Muscle layer of duodenum (tissue), 2 donors: ENCODE results near the gene AKT2.
"Not testable (repeated sequence)": the region's sequence is repeated elsewhere in the genome, so short reads cannot be mapped to it uniquely, and the experiment has no call there.

Source experiments
- H3K27ac ChIP-seq: one replicate; pipeline ENCODE4 v1.7.0; 2013; ENCODE audit warnings: mild to moderate bottlenecking, low read length
- H3K27me3 ChIP-seq: one replicate; pipeline ENCODE4 v1.7.0; 2013; ENCODE audit warnings: low read depth, mild to moderate bottlenecking, control low read depth, low read length
- H3K36me3 ChIP-seq, 2 donors: one replicate each; pipeline ENCODE4 v1.7.0; 2013; ENCODE audit warnings: low read length in 2 of 2, control low read depth in 1 of 2, mild to moderate bottlenecking in 1 of 2; ENCODE audit not compliant: insufficient read depth in 2 of 2, control insufficient read depth in 1 of 2
- H3K4me1 ChIP-seq, 2 donors: one replicate each; pipeline ENCODE4 v1.7.0; 2013; ENCODE audit warnings: low read length in 2 of 2, mild to moderate bottlenecking in 2 of 2, control low read depth in 1 of 2, moderate library complexity in 1 of 2; ENCODE audit not compliant: insufficient read depth in 2 of 2, control insufficient read depth in 1 of 2
- H3K4me3 ChIP-seq, 2 donors: one replicate each; pipeline ENCODE4 v1.7.0; 2013; ENCODE audit warnings: low read length in 2 of 2, low read depth in 1 of 2, mild to moderate bottlenecking in 1 of 2
- H3K9me3 ChIP-seq, 2 donors: one replicate each; pipeline ENCODE4 v1.7.0; 2013; ENCODE audit warnings: low read length in 2 of 2, control low read depth in 1 of 2, mild to moderate bottlenecking in 1 of 2; ENCODE audit not compliant: control insufficient read depth in 1 of 2
- donor health status: healthy.

AKT2 gene

GRCh38 chr19:40284501-40285352 lies at the start of gene AKT2:
TSS of gene AKT2 (minus strand) at chr19:40285345. CDS start at chr19:40265267, 20,078 bp downstream.
- Histone ChIP-seq H3K27ac (peak within 1 kb of the TSS; percentile 97), H3K4me1 (peaks cover 20 to 41% of the 10 kb centered on the region in 2 donors), H3K36me3 (peaks cover 0 to 3% of the 10 kb centered on the region in 2 donors), H3K9me3 (no peaks in the 10 kb centered on the region), H3K27me3 (no peaks in the 10 kb centered on the region), H3K4me3 (peak within 1 kb of the TSS; percentile 71 to 77)

GRCh38 chr19:40333083-40333482 lies 47.9 kb upstream of the AKT2 start:
- not testable (repeated sequence) for H3K4me1 ChIP-seq, H3K9me3 ChIP-seq, H3K27me3 ChIP-seq, H3K27ac ChIP-seq, H3K4me3 ChIP-seq
- peaks cover 31 to 56% of the 10 kb centered on the region in 2 donors for H3K36me3 ChIP-seq

- Histone ChIP-seq H3K9me3 (no peaks in the 10 kb centered on the region), H3K27ac (no peak overlapping the region)
Observed at GRCh38 chr19:40332669-40333068, 47.5 kb upstream of the AKT2 start.

GRCh38 chr19:40331052-40331451 lies 45.9 kb upstream of the AKT2 start:
- H3K4me1 ChIP-seq = no peaks in the 10 kb centered on the region
- H3K27ac ChIP-seq = no peak overlapping the region
- H3K9me3 ChIP-seq = no peaks in the 10 kb centered on the region
- H3K36me3 ChIP-seq = peaks cover 39 to 72% of the 10 kb centered on the region in 2 donors
- no peak overlapping the region for H3K4me3 ChIP-seq
- no peaks in the 10 kb centered on the region for H3K27me3 ChIP-seq

More at GRCh38 chr19:40332669-40333068, 47.5 kb upstream of the AKT2 start:
- no peaks in the 10 kb centered on the region for H3K4me1 ChIP-seq
- no peaks in the 10 kb centered on the region for H3K27me3 ChIP-seq
- no peak overlapping the region for H3K4me3 ChIP-seq
- H3K36me3 ChIP-seq = peaks cover 36 to 60% of the 10 kb centered on the region in 2 donors

- Histone ChIP-seq H3K4me1 (no peaks in the 10 kb centered on the region), H3K36me3 (peaks cover 57 to 89% of the 10 kb centered on the region in 2 donors)
Observed at GRCh38 chr19:40326201-40326600, 41.1 kb upstream of the AKT2 start.

GRCh38 chr19:40323705-40324104 lies 38.6 kb upstream of the AKT2 start:
- H3K4me1 ChIP-seq = no peaks in the 10 kb centered on the region
- H3K9me3 ChIP-seq = no peaks in the 10 kb centered on the region
- H3K36me3 ChIP-seq = peaks cover 56 to 82% of the 10 kb centered on the region in 2 donors
- no peak overlapping the region for H3K27ac ChIP-seq
- H3K4me3 ChIP-seq = no peak overlapping the region
- no peaks in the 10 kb centered on the region for H3K27me3 ChIP-seq

More at GRCh38 chr19:40326201-40326600, 41.1 kb upstream of the AKT2 start:
- Histone ChIP-seq H3K27me3 (no peaks in the 10 kb centered on the region), H3K9me3 (no peaks in the 10 kb centered on the region), H3K27ac (no peak overlapping the region), H3K4me3 (no peak overlapping the region)

- Histone ChIP-seq H3K4me3 (no peak overlapping the region), H3K27me3 (no peaks in the 10 kb centered on the region), H3K9me3 (no peaks in the 10 kb centered on the region), H3K4me1 (no peaks in the 10 kb centered on the region), H3K36me3 (peaks cover 50 to 81% of the 10 kb centered on the region in 2 donors), H3K27ac (no peak overlapping the region)
Observed at GRCh38 chr19:40322951-40323615, 37.9 kb upstream of the AKT2 start.

- no peak overlapping the region for H3K27ac ChIP-seq
- no peaks in the 10 kb centered on the region for H3K9me3 ChIP-seq
- H3K27me3 ChIP-seq = no peaks in the 10 kb centered on the region
- no peak overlapping the region for H3K4me3 ChIP-seq
- H3K4me1 ChIP-seq = no peaks in the 10 kb centered on the region
- peaks cover 43 to 73% of the 10 kb centered on the region in 2 donors for H3K36me3 ChIP-seq
Observed at GRCh38 chr19:40322271-40322610, 37.1 kb upstream of the AKT2 start.

- Histone ChIP-seq H3K4me1 (no peaks in the 10 kb centered on the region), H3K4me3 (no peak overlapping the region), H3K27ac (no peak overlapping the region), H3K27me3 (no peaks in the 10 kb centered on the region), H3K9me3 (no peaks in the 10 kb centered on the region), H3K36me3 (peaks cover 43 to 71% of the 10 kb centered on the region in 2 donors)
Observed at GRCh38 chr19:40321566-40322270, 36.6 kb upstream of the AKT2 start.

GRCh38 chr19:40321076-40321475 lies 35.9 kb upstream of the AKT2 start:
- Histone ChIP-seq H3K27ac (no peak overlapping the region), H3K9me3 (no peaks in the 10 kb centered on the region), H3K27me3 (no peaks in the 10 kb centered on the region), H3K4me3 (no peak overlapping the region), H3K36me3 (peaks cover 42 to 64% of the 10 kb centered on the region in 2 donors), H3K4me1 (no peaks in the 10 kb centered on the region)

- no peak overlapping the region for H3K4me3 ChIP-seq
- no peaks in the 10 kb centered on the region for H3K4me1 ChIP-seq
- no peak overlapping the region for H3K27ac ChIP-seq
- no peaks in the 10 kb centered on the region for H3K9me3 ChIP-seq
- no peaks in the 10 kb centered on the region for H3K27me3 ChIP-seq
- peaks cover 36 to 59% of the 10 kb centered on the region in 2 donors for H3K36me3 ChIP-seq
Observed at GRCh38 chr19:40320558-40320935, 35.4 kb upstream of the AKT2 start.
